Esophagus muscularis mucosa (tissue), 4 donors: ENCODE measurements around the gene PPIL1.

ENCODE experiments used
- EP300 ChIP-seq: sonication (generic); formaldehyde crosslinking; IDR thresholded peaks from one replicate; pipeline ENCODE4 v1.6.1; 2017; ENCODE audit warnings: antibody characterized with exemption
- POLR2A ChIP-seq: fragments of 450-650 bp; IDR thresholded peaks from one replicate; pipeline ENCODE4 v1.6.1; 2017; ENCODE audit warnings: antibody characterized with exemption, moderate library complexity, mild to moderate bottlenecking, low read depth
- POLR2AphosphoS5 ChIP-seq, 2 donors: sonication (generic); formaldehyde crosslinking; IDR thresholded peaks; one replicate each; pipeline ENCODE4 v1.6.1; 2017; ENCODE audit warnings: antibody characterized with exemption in 2 of 2
- TF ChIP-seq, protein P1 (sequence below), 3 experiments: fragments of 200-600 bp in 2 of 3; fragments of 450-650 bp in 1 of 3; sonication (generic) in 2 of 3; IDR thresholded peaks; one replicate each; pipeline ENCODE4 v1.5.1; 2017 to 2019; ENCODE audit warnings: antibody characterized with exemption in 3 of 3, mild to moderate bottlenecking in 2 of 3, moderate library complexity in 1 of 3

- TF ChIP-seq POLR2A (no peak), EP300 (no peak), POLR2AphosphoS5 (IDR thresholded peaks at IDR 0.05) (no peak)
- TF ChIP-seq, protein P1, sequence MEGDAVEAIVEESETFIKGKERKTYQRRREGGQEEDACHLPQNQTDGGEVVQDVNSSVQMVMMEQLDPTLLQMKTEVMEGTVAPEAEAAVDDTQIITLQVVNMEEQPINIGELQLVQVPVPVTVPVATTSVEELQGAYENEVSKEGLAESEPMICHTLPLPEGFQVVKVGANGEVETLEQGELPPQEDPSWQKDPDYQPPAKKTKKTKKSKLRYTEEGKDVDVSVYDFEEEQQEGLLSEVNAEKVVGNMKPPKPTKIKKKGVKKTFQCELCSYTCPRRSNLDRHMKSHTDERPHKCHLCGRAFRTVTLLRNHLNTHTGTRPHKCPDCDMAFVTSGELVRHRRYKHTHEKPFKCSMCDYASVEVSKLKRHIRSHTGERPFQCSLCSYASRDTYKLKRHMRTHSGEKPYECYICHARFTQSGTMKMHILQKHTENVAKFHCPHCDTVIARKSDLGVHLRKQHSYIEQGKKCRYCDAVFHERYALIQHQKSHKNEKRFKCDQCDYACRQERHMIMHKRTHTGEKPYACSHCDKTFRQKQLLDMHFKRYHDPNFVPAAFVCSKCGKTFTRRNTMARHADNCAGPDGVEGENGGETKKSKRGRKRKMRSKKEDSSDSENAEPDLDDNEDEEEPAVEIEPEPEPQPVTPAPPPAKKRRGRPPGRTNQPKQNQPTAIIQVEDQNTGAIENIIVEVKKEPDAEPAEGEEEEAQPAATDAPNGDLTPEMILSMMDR (IDR thresholded peaks at IDR 0.05): no peak
Measured at GRCh38 chr6:36890112-36890663, 15.6 kb upstream of the PPIL1 start.
